Measurements from ENCODE around the gene PRDM16. TPM values are rescaled to one million over a fixed set of nuclear protein-coding genes. Genes with fewer than 3 reads are reported as not detected.

The PRDM16 gene
- polyA plus RNA-seq, 3 donors, result not detected

DNA sequence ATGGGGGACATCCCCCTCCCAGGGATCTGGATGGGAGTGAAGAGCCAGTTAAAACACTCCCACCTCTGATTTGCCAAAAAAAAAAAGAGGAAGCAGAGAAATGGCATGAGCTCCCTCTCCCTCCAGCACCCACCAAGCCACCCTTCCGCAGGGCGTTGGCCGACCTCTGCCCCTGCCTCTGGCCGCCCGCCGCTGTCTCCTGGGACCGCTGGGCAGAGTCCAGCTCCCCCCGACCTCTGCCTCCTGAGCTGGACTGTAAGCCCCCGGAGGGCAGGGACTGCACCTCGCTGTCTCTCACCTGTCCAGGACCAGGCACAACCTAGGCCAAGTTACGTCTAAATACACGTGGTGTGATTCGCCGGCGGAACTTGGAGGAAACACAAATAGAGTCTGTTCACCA, 174.3 kb downstream of the PRDM16 start:
- Histone ChIP-seq H3K4me2 (replicated peaks; ENCODE audit: extremely low read depth, low read length, poor library complexity, severe bottlenecking) (no peak overlapping the region), H2AFZ (ENCODE audit: insufficient read depth, low read depth, low read length, poor library complexity, severe bottlenecking) (no peak overlapping the region), H3K4me3 (replicated peaks in 1 of 3; ENCODE audit: low read depth in 2 of 3, low read length in 3 of 3) (no peak overlapping the region), H3K27ac (ENCODE audit: low read depth in 1 of 2, low read length in 2 of 2) (no peak overlapping the region), H4K20me1 (ENCODE audit: insufficient read depth, low read length) (no peaks in the 10 kb centered on the region), H3K4me1 (ENCODE audit: control insufficient read depth in 1 of 2, insufficient read depth in 2 of 2, low read length in 2 of 2) (no peaks in the 10 kb centered on the region), H3K36me3 (replicated peaks in 1 of 2; ENCODE audit: control insufficient read depth in 1 of 2, insufficient read depth in 2 of 2, low read length in 2 of 2) (no peaks in the 10 kb centered on the region), H3K79me2 (ENCODE audit: insufficient read depth, low read length) (no peaks in the 10 kb centered on the region), H3K9me3 (replicated peaks in 1 of 2; ENCODE audit: control insufficient read depth in 1 of 2, insufficient read depth in 1 of 2, low read length in 2 of 2) (no peaks in the 10 kb centered on the region), H3K27me3 (ENCODE audit: control insufficient read depth in 2 of 2, insufficient read depth in 2 of 2, low read length in 2 of 2) (peaks cover 0 to 13% of the 10 kb centered on the region in 2 donors), H3K9ac (ENCODE audit: insufficient read depth, low read length, poor library complexity, severe bottlenecking) (no peak overlapping the region)
- intact Hi-C loops (cut with micrococcal nuclease), result no loop called here
- no peak for TF ChIP-seq CTCF (IDR thresholded peaks at IDR 0.05)
- no peak overlapping the region for H3K4me3 Mint-ChIP-seq
- WGBS (ENCODE audit: insufficient coverage), result 87% methylated on average over 14 of the region's 15 CpGs
- H3K27me3 Mint-ChIP-seq (ENCODE audit: low read depth in 3 of 3), result peaks cover 11 to 18% (median 12%) of the 10 kb centered on the region in 3 donors
- H3K36me3 Mint-ChIP-seq, result no peaks in the 10 kb centered on the region
- no peaks in the 10 kb centered on the region for H3K4me1 Mint-ChIP-seq
- no peak overlapping the region for H3K27ac Mint-ChIP-seq
- H3K9me3 Mint-ChIP-seq, result peaks cover 0 to 6% (median 0%) of the 10 kb centered on the region in 7 donors
- DNase-seq, result no peak

DNA sequence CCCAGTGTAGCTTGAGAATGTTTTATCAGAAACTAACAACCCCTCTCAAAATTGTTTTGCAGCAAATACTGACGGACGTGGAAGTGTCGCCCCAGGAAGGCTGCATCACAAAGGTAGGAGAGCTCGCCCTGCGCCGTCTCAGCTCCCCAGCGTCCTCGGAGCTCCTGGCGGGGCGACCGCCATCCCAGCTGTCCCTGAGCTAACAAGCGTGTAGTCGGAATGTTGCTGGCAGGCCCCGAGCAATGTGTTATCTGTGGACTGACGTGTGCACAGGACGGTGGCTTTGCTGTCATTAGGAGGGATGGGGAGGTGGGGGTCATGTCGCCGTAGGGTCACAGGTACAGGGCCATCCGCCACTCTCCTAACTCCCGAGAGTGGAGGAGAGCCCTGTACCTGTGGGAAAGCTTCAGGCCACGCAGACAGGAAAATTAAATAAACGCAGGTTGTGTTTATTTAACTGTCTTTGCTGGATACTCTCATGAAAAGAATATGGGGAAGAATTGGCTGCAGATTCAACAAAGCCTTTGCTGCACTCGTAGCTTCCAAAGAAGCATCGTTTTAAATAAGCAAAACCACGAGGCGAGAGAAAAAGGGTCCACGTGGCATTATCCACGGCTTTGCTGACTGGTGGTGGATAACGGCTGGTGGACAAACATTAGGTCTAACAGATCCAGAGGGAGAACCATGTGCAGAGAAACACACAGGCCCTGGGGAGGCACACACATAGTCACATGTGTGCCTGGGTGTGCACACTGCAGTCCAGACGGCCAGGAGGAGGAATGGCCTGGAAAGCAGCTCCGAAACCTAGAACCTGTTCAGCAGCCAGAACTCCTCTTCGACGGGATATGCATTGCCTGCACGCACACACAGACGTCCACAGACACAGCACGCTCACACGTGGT, 175.3 kb downstream of the PRDM16 start:
- Histone ChIP-seq H3K27ac (ENCODE audit: low read depth in 1 of 2, low read length in 2 of 2) (no peak overlapping the region), H3K9ac (ENCODE audit: insufficient read depth, low read length, poor library complexity, severe bottlenecking) (no peak overlapping the region), H3K27me3 (ENCODE audit: control insufficient read depth in 2 of 2, insufficient read depth in 2 of 2, low read length in 2 of 2) (peaks cover 0 to 18% of the 10 kb centered on the region in 2 donors), H2AFZ (ENCODE audit: insufficient read depth, low read depth, low read length, poor library complexity, severe bottlenecking) (no peak overlapping the region), H4K20me1 (ENCODE audit: insufficient read depth, low read length) (no peaks in the 10 kb centered on the region), H3K79me2 (ENCODE audit: insufficient read depth, low read length) (no peaks in the 10 kb centered on the region), H3K36me3 (replicated peaks in 1 of 2; ENCODE audit: control insufficient read depth in 1 of 2, insufficient read depth in 2 of 2, low read length in 2 of 2) (no peaks in the 10 kb centered on the region), H3K4me2 (replicated peaks; ENCODE audit: extremely low read depth, low read length, poor library complexity, severe bottlenecking) (no peak overlapping the region), H3K4me3 (replicated peaks in 1 of 3; ENCODE audit: low read depth in 2 of 3, low read length in 3 of 3) (no peak overlapping the region), H3K9me3 (replicated peaks in 1 of 2; ENCODE audit: control insufficient read depth in 1 of 2, insufficient read depth in 1 of 2, low read length in 2 of 2) (no peaks in the 10 kb centered on the region), H3K4me1 (ENCODE audit: control insufficient read depth in 1 of 2, insufficient read depth in 2 of 2, low read length in 2 of 2) (no peaks in the 10 kb centered on the region)
- Mint-ChIP-seq H3K4me3 (no peak overlapping the region), H3K36me3 (no peaks in the 10 kb centered on the region), H3K27ac (peak overlapping the region in 1 of 7 donors; percentile 50), H3K4me1 (no peaks in the 10 kb centered on the region), H3K9me3 (peaks cover 0 to 6% (median 0%) of the 10 kb centered on the region in 7 donors), H3K27me3 (ENCODE audit: low read depth in 3 of 3) (peaks cover 17 to 27% (median 20%) of the 10 kb centered on the region in 3 donors)
- TF ChIP-seq CTCF (IDR thresholded peaks at IDR 0.05), result no peak
- intact Hi-C loops (cut with micrococcal nuclease), result no loop called here
- DNase-seq, result no peak
- 93% methylated on average over 31 of the region's 37 CpGs for WGBS (ENCODE audit: insufficient coverage)

Data from CD14-positive monocyte (primary cell).